Measurements from ENCODE around the gene TCF4. TPM values are rescaled to one million over a fixed set of nuclear protein-coding genes. Genes with fewer than 3 reads are reported as not detected.

The TCF4 gene
- total RNA-seq, 2 experiments from 2014 or later, result 0.28 to 0.45 TPM

DNA sequence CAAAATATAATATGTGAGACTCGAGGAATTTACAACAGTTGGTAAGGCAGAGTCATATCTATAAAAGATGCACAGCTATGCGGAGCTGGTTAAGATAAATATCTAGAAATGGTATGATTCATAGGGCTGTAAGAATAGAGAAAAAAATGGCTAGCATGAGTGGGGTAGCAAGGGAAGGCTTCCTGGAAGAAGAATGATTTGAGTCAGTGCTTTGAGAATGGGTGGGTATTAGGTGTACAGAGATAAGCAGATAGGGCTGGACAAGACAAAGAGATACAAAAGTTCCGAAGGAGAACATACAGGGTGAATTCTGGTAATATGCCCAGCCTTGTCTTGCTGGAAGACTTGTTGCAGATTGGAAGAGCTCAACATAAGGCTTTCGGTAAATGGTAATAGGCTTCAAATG lies 337.2 kb downstream of the TCF4 start:
- Mint-ChIP-seq H3K36me3 (ENCODE audit: low read depth) (no peaks in the 10 kb centered on the region), H3K27me3 (peaks cover 2% of the 10 kb centered on the region), H3K27ac (peak overlapping the region; percentile 50), H3K9me3 (peaks cover 2% of the 10 kb centered on the region), H3K4me1 (peaks cover 47% of the 10 kb centered on the region), H3K4me3 (peak overlapping the region; percentile 6)
- ChIA-PET POLR2A (no interaction called here), CTCF (interaction anchor here (1.4 kb wide), 1 partner anchor 16 kb away, joined by 8 read pairs; no protein-coding TSS in a partner anchor)
- no peak for DNase-seq

DNA sequence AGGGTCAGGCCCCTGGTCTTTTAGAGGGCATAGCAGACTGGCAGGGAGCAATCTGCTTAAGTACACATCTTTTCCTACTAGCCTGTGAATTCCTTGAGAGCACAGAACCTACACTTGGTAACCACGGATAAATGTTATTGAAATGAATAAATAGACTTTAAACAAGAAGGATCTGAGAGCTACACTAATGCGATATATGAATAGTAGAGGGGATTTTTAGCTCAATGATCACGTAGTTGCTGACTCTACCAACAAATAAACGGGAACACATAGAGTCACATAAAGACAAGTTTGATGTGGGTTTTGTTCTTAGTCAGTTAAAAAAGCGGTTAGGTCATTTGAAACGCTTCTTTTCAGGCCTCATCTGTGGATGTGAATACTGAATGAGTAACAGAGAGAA lies 338.4 kb downstream of the TCF4 start:
- peaks cover 2% of the 10 kb centered on the region for H3K9me3 Mint-ChIP-seq
- DNase-seq, result no peak
- no peak overlapping the region for H3K4me3 Mint-ChIP-seq
- H3K27me3 Mint-ChIP-seq, result peaks cover 2% of the 10 kb centered on the region
- peaks cover 47% of the 10 kb centered on the region for H3K4me1 Mint-ChIP-seq
- H3K27ac Mint-ChIP-seq, result peak overlapping the region; percentile 46
- CTCF ChIA-PET, result interaction anchor here (0.7 to 2.0 kb wide), 2 partner anchors 15 kb away, joined by 3 to 6 read pairs; no protein-coding TSS in a partner anchor
- H3K36me3 Mint-ChIP-seq (ENCODE audit: low read depth), result no peaks in the 10 kb centered on the region
- POLR2A ChIA-PET, result interaction anchor here (0.5 kb wide), 1 partner anchor 339 kb away, joined by 3 read pairs; no protein-coding TSS in a partner anchor

DNA sequence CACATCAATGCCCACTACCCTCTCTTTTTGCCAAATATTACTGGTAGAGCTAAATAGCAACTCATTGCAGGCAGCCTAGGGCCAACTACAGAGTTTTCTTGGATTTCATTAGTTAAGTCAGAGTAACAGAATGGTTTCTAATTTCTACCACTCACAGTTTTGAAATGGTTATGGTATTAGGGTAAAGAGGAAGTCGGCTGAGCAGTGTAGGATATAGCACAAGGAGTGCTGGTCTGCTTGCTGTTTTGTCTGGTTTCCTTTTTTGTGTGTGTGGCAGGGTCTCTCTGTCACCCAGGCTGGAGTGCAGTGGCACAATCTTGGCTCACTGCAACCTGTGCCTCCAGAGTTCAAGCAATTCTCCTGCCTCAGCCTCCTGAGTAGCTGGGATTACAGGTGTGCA lies 339.5 kb downstream of the TCF4 start:
- peaks cover 2% of the 10 kb centered on the region for H3K9me3 Mint-ChIP-seq
- no peak overlapping the region for H3K27ac Mint-ChIP-seq
- no peaks in the 10 kb centered on the region for H3K36me3 Mint-ChIP-seq (ENCODE audit: low read depth)
- DNase-seq, result no peak
- ChIA-PET CTCF (interaction anchor here (2.0 kb wide), 1 partner anchor 14 kb away, joined by 6 read pairs; no protein-coding TSS in a partner anchor), POLR2A (no interaction called here)
- no peak overlapping the region for H3K4me3 Mint-ChIP-seq
- H3K4me1 Mint-ChIP-seq, result peaks cover 47% of the 10 kb centered on the region
- H3K27me3 Mint-ChIP-seq, result peaks cover 2% of the 10 kb centered on the region

DNA sequence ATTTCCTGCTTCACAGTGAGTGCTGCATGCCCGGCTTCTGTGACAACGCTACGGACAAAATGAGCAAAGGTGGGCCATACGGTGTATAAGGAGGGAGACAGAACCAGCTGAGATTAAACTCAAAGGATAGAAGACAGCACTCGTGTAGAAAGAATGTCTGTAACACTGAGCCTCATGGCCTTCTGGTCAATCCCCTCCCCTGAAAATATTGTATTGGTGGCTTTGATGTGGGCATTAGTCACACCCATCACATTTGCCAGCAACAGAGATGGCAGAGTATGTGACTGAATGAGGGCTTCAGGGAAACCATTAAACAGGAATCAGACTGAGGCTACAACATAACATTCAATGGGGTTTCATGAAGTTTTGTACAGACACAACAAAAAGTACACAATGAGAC lies 341.0 kb downstream of the TCF4 start:
- Mint-ChIP-seq H3K9me3 (peaks cover 2% of the 10 kb centered on the region), H3K27me3 (peaks cover 2% of the 10 kb centered on the region), H3K4me3 (no peak overlapping the region), H3K4me1 (peaks cover 44% of the 10 kb centered on the region), H3K36me3 (ENCODE audit: low read depth) (no peaks in the 10 kb centered on the region), H3K27ac (no peak overlapping the region)
- DNase-seq, result no peak
- CTCF ChIA-PET, result interaction anchor here (1.0 kb wide), 1 partner anchor 13 kb away, joined by 3 read pairs; no protein-coding TSS in a partner anchor
- POLR2A ChIA-PET, result no interaction called here

DNA sequence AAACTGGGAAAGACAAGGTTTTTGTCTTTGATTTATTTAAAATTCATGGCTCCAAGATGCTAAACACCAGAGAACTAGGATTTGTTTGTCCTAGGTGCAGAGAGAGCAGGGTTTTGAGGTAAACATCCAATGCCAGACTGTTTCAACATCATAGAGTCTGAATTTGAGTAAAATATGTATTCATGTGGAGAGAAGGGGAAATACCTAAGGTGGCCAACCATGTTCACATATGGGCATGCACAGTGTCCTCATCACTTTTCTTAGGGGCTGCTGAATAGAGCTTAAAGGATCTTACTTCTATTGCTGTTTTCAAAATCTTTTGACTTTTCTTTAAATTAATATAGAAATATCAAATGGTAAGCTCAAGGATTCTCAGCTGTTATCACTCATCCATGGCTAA lies 341.7 kb downstream of the TCF4 start:
- no peak overlapping the region for H3K4me3 Mint-ChIP-seq
- H3K9me3 Mint-ChIP-seq, result peaks cover 2% of the 10 kb centered on the region
- DNase-seq, result no peak
- POLR2A ChIA-PET, result no interaction called here
- no peaks in the 10 kb centered on the region for H3K36me3 Mint-ChIP-seq (ENCODE audit: low read depth)
- CTCF ChIA-PET, result interaction anchor here (1.0 kb wide), 1 partner anchor 12 kb away, joined by 3 read pairs; no protein-coding TSS in a partner anchor
- peaks cover 2% of the 10 kb centered on the region for H3K27me3 Mint-ChIP-seq
- no peak overlapping the region for H3K27ac Mint-ChIP-seq
- peaks cover 41% of the 10 kb centered on the region for H3K4me1 Mint-ChIP-seq

DNA sequence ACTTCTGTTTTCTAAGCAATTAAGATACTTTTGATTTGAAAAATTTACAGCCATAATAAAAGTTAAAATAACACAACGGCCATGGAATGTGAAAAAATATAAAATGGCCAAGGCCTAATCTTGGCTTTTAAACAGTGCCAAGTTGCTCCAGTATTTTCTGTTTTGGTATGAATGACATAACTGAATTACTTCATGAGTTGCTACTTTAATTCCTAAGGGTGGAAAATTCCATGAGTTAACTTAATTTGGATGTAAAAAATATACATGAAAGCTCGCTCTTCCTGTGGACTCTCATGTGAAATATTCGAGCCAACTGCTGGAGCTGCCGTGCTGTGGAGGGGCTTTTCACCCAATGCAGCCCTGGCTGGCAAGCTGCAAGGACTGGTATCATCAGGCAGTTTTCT lies 342.8 kb downstream of the TCF4 start:
- no peak for DNase-seq
- ChIA-PET CTCF (interaction anchor here (1.3 kb wide), 1 partner anchor 10 kb away, joined by 3 read pairs; no protein-coding TSS in a partner anchor), POLR2A (no interaction called here)
- Mint-ChIP-seq H3K36me3 (ENCODE audit: low read depth) (no peaks in the 10 kb centered on the region), H3K9me3 (peaks cover 2% of the 10 kb centered on the region), H3K27me3 (peaks cover 2% of the 10 kb centered on the region), H3K27ac (no peak overlapping the region), H3K4me1 (peaks cover 33% of the 10 kb centered on the region), H3K4me3 (no peak overlapping the region)

DNA sequence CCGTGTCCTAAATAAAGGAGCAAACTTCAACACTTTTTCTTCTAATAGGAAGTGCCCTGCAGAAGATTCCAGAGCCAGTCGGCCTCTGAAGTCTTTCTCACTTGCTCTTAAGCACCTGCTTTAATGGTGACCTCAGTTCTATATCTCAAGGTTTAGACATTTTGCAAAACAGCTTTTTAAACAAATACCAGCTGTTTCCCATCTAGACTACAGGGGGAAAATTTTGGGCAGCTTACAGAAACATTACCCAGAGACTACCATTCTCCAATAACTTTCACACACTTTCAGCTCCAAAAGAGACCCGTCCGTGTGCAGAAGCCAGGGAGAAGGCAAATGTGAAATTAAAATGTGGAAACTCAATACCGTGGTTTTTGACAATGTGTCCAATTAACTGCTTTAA lies 343.4 kb downstream of the TCF4 start:
- Mint-ChIP-seq H3K4me3 (no peak overlapping the region), H3K9me3 (peaks cover 2% of the 10 kb centered on the region), H3K4me1 (peaks cover 26% of the 10 kb centered on the region), H3K36me3 (ENCODE audit: low read depth) (no peaks in the 10 kb centered on the region), H3K27me3 (peaks cover 2% of the 10 kb centered on the region), H3K27ac (no peak overlapping the region)
- CTCF ChIA-PET, result interaction anchor here (1.3 kb wide), 1 partner anchor 10 kb away, joined by 3 read pairs; no protein-coding TSS in a partner anchor
- POLR2A ChIA-PET, result no interaction called here
- no peak for DNase-seq

DNA sequence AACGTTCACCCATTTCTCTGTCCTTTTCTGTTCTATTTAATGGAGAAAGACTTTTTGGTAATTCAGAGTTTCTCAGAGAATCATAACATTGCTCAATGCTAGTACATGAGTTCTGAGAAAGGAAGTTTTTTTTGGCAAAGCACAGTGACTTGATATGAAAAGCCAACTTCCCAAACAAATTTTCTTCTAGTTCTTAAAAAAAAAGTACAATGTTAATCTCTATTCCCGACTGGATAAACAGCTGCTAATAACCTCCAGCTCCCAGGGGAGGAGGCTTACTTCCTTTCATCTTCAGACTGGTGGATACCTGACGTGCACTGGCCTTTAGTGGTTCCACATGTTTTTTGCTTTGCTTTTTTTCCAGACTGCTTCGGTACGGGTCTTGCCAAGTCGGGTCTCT lies 344.1 kb downstream of the TCF4 start:
- peaks cover 2% of the 10 kb centered on the region for H3K27me3 Mint-ChIP-seq
- CTCF ChIA-PET, result no interaction called here

DNA sequence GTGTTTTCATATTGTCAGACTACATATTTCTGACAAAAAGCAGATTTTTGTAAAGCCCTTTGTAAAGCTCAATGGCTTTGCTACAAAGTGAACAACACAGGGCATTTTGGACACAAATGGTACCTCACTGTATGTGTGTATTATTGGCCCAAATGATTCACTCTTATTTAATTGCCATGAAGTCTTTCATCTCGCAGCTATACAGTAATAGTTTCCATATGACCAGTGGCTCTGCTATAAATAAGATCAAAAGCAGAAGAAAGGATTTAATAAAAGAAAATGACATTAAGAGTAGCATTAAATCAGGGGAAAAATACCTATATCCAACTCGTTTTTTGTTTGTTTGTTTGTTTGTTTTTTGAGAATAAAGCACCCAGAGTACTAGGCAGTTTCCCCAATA lies 344.7 kb downstream of the TCF4 start:
- no peak overlapping the region for H3K27ac Mint-ChIP-seq
- peaks cover 2% of the 10 kb centered on the region for H3K27me3 Mint-ChIP-seq
- ChIA-PET CTCF (interaction anchor here (0.7 kb wide), 1 partner anchor 32 kb away, joined by 3 read pairs; no protein-coding TSS in a partner anchor), POLR2A (no interaction called here)
- peaks cover 2% of the 10 kb centered on the region for H3K9me3 Mint-ChIP-seq
- DNase-seq, result no peak
- no peaks in the 10 kb centered on the region for H3K36me3 Mint-ChIP-seq (ENCODE audit: low read depth)
- H3K4me1 Mint-ChIP-seq, result peaks cover 16% of the 10 kb centered on the region
- no peak overlapping the region for H3K4me3 Mint-ChIP-seq

More for the DNA sequence above, 344.1 kb downstream of the TCF4 start:
- Mint-ChIP-seq H3K9me3 (peaks cover 2% of the 10 kb centered on the region), H3K27ac (no peak overlapping the region), H3K36me3 (ENCODE audit: low read depth) (no peaks in the 10 kb centered on the region), H3K4me3 (no peak overlapping the region), H3K4me1 (peaks cover 19% of the 10 kb centered on the region)
- no peak for DNase-seq
- POLR2A ChIA-PET, result no interaction called here

DNA sequence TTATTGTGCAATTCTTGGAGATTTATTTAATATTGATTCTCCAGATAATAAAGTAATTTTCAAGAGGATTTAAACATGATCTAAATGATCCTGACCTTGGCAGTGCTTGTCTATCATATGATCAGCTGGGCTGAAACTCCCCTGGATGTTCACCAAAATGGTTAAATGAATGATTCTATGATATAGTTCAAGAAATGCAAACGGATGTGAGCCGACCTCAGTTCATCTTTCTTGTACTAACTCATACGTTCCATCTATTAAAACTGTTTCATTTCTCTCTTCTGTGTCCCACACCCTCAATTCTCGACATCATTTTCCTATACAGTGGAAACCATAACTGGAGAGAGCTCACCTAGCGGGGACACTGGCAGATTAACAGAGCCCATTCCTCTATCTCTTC lies 347.0 kb downstream of the TCF4 start:
- Mint-ChIP-seq H3K9me3 (no peaks in the 10 kb centered on the region), H3K4me3 (no peak overlapping the region), H3K4me1 (peaks cover 5% of the 10 kb centered on the region), H3K27ac (no peak overlapping the region), H3K36me3 (ENCODE audit: low read depth) (no peaks in the 10 kb centered on the region), H3K27me3 (no peaks in the 10 kb centered on the region)
- DNase-seq, result no peak
- CTCF ChIA-PET, result no interaction called here
- POLR2A ChIA-PET, result no interaction called here

DNA sequence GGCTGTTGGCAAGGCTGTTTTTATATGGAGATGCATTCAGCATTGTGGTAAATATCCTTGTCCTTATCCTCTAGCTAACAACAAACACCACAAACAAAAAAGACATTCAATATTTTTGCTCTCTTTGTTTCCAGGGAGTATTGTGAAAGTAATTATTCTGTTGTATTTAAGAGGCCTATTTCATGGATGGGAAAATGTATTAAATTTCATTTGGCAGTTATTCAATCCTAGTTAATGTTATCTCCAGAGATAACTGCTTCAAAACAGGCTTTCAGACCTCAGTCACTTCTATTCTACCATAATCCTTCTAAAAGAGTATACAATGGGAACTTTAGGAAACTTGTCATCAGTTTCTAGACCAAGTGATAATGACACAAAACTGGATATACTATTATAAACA lies 348.3 kb downstream of the TCF4 start:
- Mint-ChIP-seq H3K36me3 (ENCODE audit: low read depth) (no peaks in the 10 kb centered on the region), H3K4me3 (no peak overlapping the region), H3K27me3 (no peaks in the 10 kb centered on the region), H3K4me1 (peaks cover 8% of the 10 kb centered on the region), H3K9me3 (no peaks in the 10 kb centered on the region), H3K27ac (no peak overlapping the region)
- POLR2A ChIA-PET, result no interaction called here
- DNase-seq, result no peak
- CTCF ChIA-PET, result no interaction called here

DNA sequence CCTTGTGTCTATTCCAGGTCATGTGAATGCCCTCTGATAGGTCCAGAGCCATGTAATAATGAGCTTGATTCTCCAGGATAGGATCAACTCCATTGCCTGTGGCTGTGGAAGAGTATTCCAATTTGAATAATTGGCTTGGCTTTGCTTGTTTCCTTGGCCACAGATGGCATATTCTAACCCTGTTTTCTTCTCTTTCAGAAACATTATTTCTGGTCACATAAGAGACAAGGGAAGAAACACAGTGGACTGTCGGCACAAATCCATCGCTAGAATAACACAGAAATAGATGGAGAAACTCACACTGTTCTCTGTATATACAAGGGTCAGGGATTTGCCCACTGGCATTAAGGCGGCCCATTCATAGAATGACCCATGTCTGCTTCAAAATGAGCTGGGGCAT lies 350.3 kb downstream of the TCF4 start:
- ChIA-PET CTCF (interaction anchor here (0.6 to 1.4 kb wide), 2 partner anchors 38 to 147 kb away, joined by 3 read pairs; no protein-coding TSS in a partner anchor), POLR2A (no interaction called here)
- Mint-ChIP-seq H3K36me3 (ENCODE audit: low read depth) (no peaks in the 10 kb centered on the region), H3K9me3 (no peaks in the 10 kb centered on the region), H3K27me3 (no peaks in the 10 kb centered on the region), H3K27ac (no peak overlapping the region), H3K4me1 (peaks cover 9% of the 10 kb centered on the region), H3K4me3 (no peak overlapping the region)
- DNase-seq, result no peak

DNA sequence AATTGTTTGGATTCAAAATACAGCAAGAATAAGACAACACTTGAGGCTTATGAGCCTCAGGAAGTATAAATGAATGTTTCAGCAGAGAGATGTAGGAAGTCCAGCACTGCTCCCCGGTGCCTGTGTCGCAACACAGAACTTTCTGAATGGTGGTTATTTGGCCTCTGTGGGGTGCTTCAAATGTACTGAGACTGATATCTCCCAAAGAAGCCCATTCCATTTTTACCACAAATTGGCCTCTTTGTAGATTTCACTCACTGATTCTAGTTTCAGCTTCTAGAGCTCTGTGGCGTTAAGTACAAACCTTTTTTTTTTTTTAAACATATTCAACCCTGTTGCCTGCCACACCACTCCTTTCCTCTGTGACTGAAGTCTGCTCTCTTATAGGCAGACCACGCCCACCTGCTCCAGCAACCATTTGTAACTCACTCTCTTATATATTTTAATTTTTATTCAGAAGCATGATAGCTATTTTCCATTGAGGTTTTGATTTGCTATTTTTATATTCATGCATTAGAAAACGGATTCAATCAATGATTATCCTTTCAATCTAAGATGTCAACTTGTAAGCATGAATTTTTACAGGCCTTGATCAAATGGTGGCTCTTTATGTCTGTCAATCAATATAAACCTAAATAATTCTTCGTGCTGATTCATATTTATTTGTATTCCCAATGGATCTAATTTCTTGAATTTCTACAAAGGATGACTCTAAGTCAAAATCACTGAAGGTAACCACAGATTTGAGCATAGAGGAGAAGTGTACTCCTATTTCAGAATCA lies 351.7 kb downstream of the TCF4 start:
- POLR2A ChIA-PET, result no interaction called here
- H3K4me3 Mint-ChIP-seq, result no peak overlapping the region
- H3K27me3 Mint-ChIP-seq, result no peaks in the 10 kb centered on the region
- CTCF ChIA-PET, result interaction anchor here (5.4 kb wide), 1 partner anchor 40 kb away, joined by 43 read pairs; no protein-coding TSS in a partner anchor
- H3K4me1 Mint-ChIP-seq, result peaks cover 9% of the 10 kb centered on the region
- DNase-seq, result no peak
- H3K27ac Mint-ChIP-seq, result no peak overlapping the region
- H3K36me3 Mint-ChIP-seq (ENCODE audit: low read depth), result no peaks in the 10 kb centered on the region
- no peaks in the 10 kb centered on the region for H3K9me3 Mint-ChIP-seq

DNA sequence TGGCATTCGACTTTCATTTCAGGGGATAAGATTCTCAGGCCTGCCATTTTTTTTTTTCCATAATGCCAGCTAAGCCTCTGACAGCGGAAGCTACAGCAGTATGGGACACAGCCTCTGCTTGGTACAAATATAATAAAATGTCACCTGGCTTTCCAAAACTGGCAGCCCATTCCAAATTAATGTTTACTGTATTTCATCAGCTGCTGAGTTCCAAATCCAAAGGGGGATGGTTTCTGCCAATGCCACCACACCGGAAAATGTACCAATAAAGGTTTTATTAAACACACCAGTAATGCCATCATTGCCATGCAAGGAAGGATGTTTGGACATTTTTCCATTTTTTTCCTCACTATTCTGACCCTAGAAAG lies 352.9 kb downstream of the TCF4 start:
- Mint-ChIP-seq H3K4me3 (no peak overlapping the region), H3K9me3 (no peaks in the 10 kb centered on the region), H3K27ac (no peak overlapping the region), H3K4me1 (peaks cover 6% of the 10 kb centered on the region), H3K36me3 (ENCODE audit: low read depth) (no peaks in the 10 kb centered on the region), H3K27me3 (no peaks in the 10 kb centered on the region)
- POLR2A ChIA-PET, result no interaction called here
- CTCF ChIA-PET, result interaction anchor here (0.7 to 5.4 kb wide), 15 partner anchors 10 to 1340 kb away, joined by 3 to 43 read pairs (median 4); no protein-coding TSS in a partner anchor
- no peak for DNase-seq

All from activated CD4-positive, alpha-beta memory T cell treated with anti-CD3 and anti-CD28 coated beads, Interleukin-2, amount 10 ng/mL, durations not matched to agents 7 days and 5 days (primary cell).